Loucy (cell line): ENCODE results near the gene PRRT4.

ENCODE experiments used
- CTCF ChIP-seq: fragments of 200-600 bp; sonication (generic); conservative IDR thresholded peaks from 2 replicates; pipeline ENCODE4 v1.5.1; 2014; ENCODE audit warnings: mild to moderate bottlenecking, antibody characterized with exemption, low read length
- EZH2phosphoT487 ChIP-seq: fragments of 200-600 bp; IDR thresholded peaks from 2 replicates; pipeline ENCODE4 v1.6.1; 2018; ENCODE audit warnings: antibody characterized with exemption, mild to moderate bottlenecking, moderate library complexity, borderline replicate concordance

DNA sequence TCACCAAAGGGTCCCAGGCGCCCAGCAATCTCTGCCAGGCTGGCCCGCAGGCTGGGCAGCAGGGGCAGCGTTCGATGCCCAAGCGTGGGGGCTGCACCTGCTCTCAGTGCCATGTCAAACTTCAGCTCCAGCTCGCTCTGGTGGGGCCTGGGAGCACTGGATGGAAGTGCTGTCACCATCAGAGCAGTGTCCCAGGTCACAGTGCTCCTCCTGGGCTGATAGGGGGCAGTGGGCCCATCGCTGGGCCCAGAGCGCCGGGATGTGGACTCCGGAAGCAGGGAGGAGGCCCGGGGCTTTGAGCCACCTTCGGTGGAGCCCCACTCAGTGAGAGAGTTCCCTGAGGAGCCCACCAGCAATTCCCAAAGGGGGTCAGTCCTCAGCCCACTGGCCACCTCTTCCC lies 2.2 kb downstream of the PRRT4 start:
- TF ChIP-seq CTCF (no peak), EZH2phosphoT487 (no peak)
